MM.1S (cell line): Measurements from ENCODE around the gene SLC38A8.

Source experiments
- DNase-seq: peaks from one replicate; pipeline ENCODE4 v3.0.0-alpha.2; 2015
- H2AFZ ChIP-seq: fragments of 300-600 bp; sonication (generic); 2 replicates; pipeline ENCODE4 v1.6.0; 2016; ENCODE audit warnings: antibody characterized with exemption, low read length
- H3F3A ChIP-seq: fragments of 300-600 bp; sonication (generic); 2 replicates; pipeline ENCODE4 v1.6.1; 2016; ENCODE audit warnings: mild to moderate bottlenecking, antibody characterized with exemption, low read length, moderate library complexity, mixed read lengths; ENCODE audit not compliant: insufficient read depth
- H3K27ac ChIP-seq: fragments of 300-600 bp; sonication (generic); 2 replicates; pipeline ENCODE4 v1.5.1; 2016; ENCODE audit warnings: mild to moderate bottlenecking, low read length
- H3K27me3 ChIP-seq: fragments of 300-600 bp; sonication (generic); replicated peaks from 2 replicates; pipeline ENCODE4 v1.6.0; 2016; ENCODE audit warnings: low read length; ENCODE audit not compliant: insufficient read depth
- H3K36me3 ChIP-seq: fragments of 300-600 bp; sonication (generic); replicated peaks from 2 replicates; pipeline ENCODE4 v1.6.1; 2016; ENCODE audit warnings: mild to moderate bottlenecking, low read length, mixed read lengths; ENCODE audit not compliant: insufficient read depth
- H3K4me1 ChIP-seq: fragments of 300-600 bp; sonication (generic); 2 replicates; pipeline ENCODE4 v1.6.1; 2016; ENCODE audit warnings: low read length, mixed read lengths
- H3K4me2 ChIP-seq: fragments of 300-600 bp; sonication (generic); 2 replicates; pipeline ENCODE4 v1.6.0; 2016; ENCODE audit warnings: low read depth, low read length
- H3K4me3 ChIP-seq: fragments of 300-600 bp; sonication (generic); 2 replicates; pipeline ENCODE4 v1.5.1; 2016; ENCODE audit warnings: low read length, mixed read lengths
- H3K79me2 ChIP-seq: fragments of 300-600 bp; sonication (generic); 2 replicates; pipeline ENCODE4 v1.6.1; 2016; ENCODE audit warnings: mixed run types, low read length, mixed read lengths
- H3K9ac ChIP-seq: fragments of 300-600 bp; sonication (generic); 2 replicates; pipeline ENCODE4 v1.6.1; 2016; ENCODE audit warnings: low read length, mixed read lengths
- H3K9me2 ChIP-seq: fragments of 300-600 bp; sonication (generic); replicated peaks from 2 replicates; pipeline ENCODE4 v1.6.1; 2016; ENCODE audit warnings: mild to moderate bottlenecking, low read length, mixed read lengths; ENCODE audit not compliant: insufficient read depth
- H3K9me3 ChIP-seq: fragments of 300-600 bp; sonication (generic); replicated peaks from 2 replicates; pipeline ENCODE4 v1.6.1; 2016; ENCODE audit warnings: mild to moderate bottlenecking, low read length, mixed read lengths; ENCODE audit not compliant: insufficient read depth
- H4K20me1 ChIP-seq: fragments of 300-600 bp; sonication (generic); 2 replicates; pipeline ENCODE4 v1.6.1; 2016; ENCODE audit warnings: mild to moderate bottlenecking, low read length, moderate library complexity, mixed read lengths; ENCODE audit not compliant: insufficient read depth
- EZH2 ChIP-seq: fragments of 300-600 bp; sonication (generic); optimal IDR thresholded peaks from 2 replicates; pipeline ENCODE3; 2017; ENCODE audit warnings: low read depth, mild to moderate bottlenecking, antibody characterized with exemption, low read length, mixed read lengths
- EZH2phosphoT487 ChIP-seq: fragments of 300-600 bp; sonication (generic); IDR thresholded peaks from 2 replicates; pipeline ENCODE4 v1.6.1; 2018; ENCODE audit warnings: antibody characterized with exemption, low read length
- TF ChIP-seq, protein P1 (sequence below): fragments of 300-600 bp; sonication (generic); IDR thresholded peaks from 2 replicates; pipeline ENCODE4 v1.5.1; 2016; ENCODE audit warnings: antibody characterized with exemption, low read length, mixed read lengths

The SLC38A8 gene

DNA sequence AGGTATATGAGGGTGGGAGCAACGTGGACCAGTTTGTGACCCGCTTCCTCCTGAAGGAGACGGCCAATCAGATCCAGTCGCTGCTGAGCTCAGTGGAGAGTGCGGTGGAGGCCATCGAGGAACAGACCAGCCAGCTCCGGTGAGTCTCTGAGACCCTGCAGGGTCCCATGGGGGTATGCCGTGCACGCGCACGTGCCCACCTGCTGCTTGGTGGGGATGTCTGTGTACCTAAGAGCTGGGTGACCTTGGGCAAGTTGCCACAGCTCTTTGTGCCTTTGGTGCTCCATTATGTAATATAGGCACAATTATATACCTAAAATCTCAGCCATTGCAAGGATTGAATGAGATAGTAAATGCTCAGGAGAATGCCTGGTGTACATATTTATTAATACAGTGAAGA is 52.1 kb downstream of the SLC38A8 start:
- H3K4me3 ChIP-seq = no peak overlapping the region
- no peaks in the 10 kb centered on the region for H3K9me2 ChIP-seq
- H3K79me2 ChIP-seq = no peaks in the 10 kb centered on the region
- H3K36me3 ChIP-seq = no peaks in the 10 kb centered on the region
- no peak overlapping the region for H2AFZ ChIP-seq
- no peaks in the 10 kb centered on the region for H3K9me3 ChIP-seq
- H3K4me1 ChIP-seq = no peaks in the 10 kb centered on the region
- TF ChIP-seq EZH2phosphoT487 (no peak), EZH2 (no peak)
- TF ChIP-seq, protein P1, sequence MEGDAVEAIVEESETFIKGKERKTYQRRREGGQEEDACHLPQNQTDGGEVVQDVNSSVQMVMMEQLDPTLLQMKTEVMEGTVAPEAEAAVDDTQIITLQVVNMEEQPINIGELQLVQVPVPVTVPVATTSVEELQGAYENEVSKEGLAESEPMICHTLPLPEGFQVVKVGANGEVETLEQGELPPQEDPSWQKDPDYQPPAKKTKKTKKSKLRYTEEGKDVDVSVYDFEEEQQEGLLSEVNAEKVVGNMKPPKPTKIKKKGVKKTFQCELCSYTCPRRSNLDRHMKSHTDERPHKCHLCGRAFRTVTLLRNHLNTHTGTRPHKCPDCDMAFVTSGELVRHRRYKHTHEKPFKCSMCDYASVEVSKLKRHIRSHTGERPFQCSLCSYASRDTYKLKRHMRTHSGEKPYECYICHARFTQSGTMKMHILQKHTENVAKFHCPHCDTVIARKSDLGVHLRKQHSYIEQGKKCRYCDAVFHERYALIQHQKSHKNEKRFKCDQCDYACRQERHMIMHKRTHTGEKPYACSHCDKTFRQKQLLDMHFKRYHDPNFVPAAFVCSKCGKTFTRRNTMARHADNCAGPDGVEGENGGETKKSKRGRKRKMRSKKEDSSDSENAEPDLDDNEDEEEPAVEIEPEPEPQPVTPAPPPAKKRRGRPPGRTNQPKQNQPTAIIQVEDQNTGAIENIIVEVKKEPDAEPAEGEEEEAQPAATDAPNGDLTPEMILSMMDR = no peak
- H3K27ac ChIP-seq = no peak overlapping the region
- no peak overlapping the region for H3K4me2 ChIP-seq
- peaks cover 54% of the 10 kb centered on the region for H3K27me3 ChIP-seq
- H3F3A ChIP-seq = no peaks in the 10 kb centered on the region
- DNase-seq = no peak
- H4K20me1 ChIP-seq = no peaks in the 10 kb centered on the region
- no peak overlapping the region for H3K9ac ChIP-seq

DNA sequence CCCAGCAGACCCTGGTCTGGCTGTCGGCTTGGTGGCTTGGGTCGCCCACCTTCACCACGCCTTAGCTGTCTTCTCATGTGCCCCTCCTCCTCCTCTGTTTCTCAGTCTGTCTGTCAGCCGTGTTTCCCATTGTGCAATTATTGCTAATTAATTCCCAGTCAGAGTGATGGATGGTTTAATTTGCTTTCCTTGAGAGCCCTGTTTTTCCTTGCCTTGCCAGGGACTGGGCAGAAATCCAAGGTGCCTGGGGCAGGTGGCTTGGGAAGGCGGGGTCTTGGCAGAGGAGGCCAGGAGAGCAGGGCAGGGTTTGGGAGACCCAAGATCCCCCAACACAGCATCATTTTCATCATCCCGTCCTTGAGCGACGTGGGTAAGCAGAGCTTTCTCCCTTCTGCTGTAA is 53.3 kb downstream of the SLC38A8 start:
- DNase-seq = no peak

DNA sequence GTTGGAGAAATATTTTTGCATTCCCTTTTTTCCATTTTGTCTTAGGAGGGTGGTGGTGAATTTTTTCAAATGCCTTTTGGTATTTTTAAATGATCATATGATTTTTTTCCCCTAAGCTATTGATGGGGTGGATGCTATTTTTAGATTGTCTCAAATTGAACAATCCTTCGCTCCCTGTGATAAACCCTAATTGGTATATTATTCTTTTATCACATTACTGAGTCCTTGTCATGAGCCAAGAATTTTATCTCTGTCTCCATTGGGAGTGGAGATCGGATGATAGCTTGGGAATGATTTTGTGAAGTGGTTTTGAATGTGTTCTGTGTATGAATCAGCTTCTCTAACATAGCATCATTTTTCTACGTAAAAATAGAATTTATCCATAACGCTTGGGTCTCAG is 59.1 kb downstream of the SLC38A8 start:
- H3K4me3 ChIP-seq = no peak overlapping the region
- no peak overlapping the region for H3K4me2 ChIP-seq
- no peaks in the 10 kb centered on the region for H3K4me1 ChIP-seq
- H3K36me3 ChIP-seq = no peaks in the 10 kb centered on the region
- DNase-seq = no peak
- H3K9me3 ChIP-seq = no peaks in the 10 kb centered on the region
- H3K79me2 ChIP-seq = no peaks in the 10 kb centered on the region
- no peaks in the 10 kb centered on the region for H4K20me1 ChIP-seq
- H3K9ac ChIP-seq = no peak overlapping the region
- no peak overlapping the region for H2AFZ ChIP-seq
- TF ChIP-seq EZH2 (no peak), EZH2phosphoT487 (no peak)
- TF ChIP-seq, protein P1 = no peak
- no peak overlapping the region for H3K27ac ChIP-seq
- H3F3A ChIP-seq = no peaks in the 10 kb centered on the region
- H3K9me2 ChIP-seq = no peaks in the 10 kb centered on the region
- H3K27me3 ChIP-seq = peaks cover 50% of the 10 kb centered on the region

More for the DNA sequence above, 53.3 kb downstream of the SLC38A8 start:
- no peak overlapping the region for H3K27ac ChIP-seq
- H3K27me3 ChIP-seq = peaks cover 54% of the 10 kb centered on the region
- no peaks in the 10 kb centered on the region for H3K36me3 ChIP-seq
- no peaks in the 10 kb centered on the region for H4K20me1 ChIP-seq
- no peaks in the 10 kb centered on the region for H3K79me2 ChIP-seq
- no peak overlapping the region for H2AFZ ChIP-seq
- no peaks in the 10 kb centered on the region for H3K9me3 ChIP-seq
- no peak overlapping the region for H3K4me2 ChIP-seq
- no peak overlapping the region for H3K9ac ChIP-seq
- H3K4me3 ChIP-seq = no peak overlapping the region
- no peaks in the 10 kb centered on the region for H3K9me2 ChIP-seq
- H3K4me1 ChIP-seq = no peaks in the 10 kb centered on the region
- TF ChIP-seq EZH2phosphoT487 (no peak), EZH2 (no peak)
- TF ChIP-seq, protein P1 = no peak
- no peaks in the 10 kb centered on the region for H3F3A ChIP-seq
